ENCODE data around the gene AQP9.

DNA sequence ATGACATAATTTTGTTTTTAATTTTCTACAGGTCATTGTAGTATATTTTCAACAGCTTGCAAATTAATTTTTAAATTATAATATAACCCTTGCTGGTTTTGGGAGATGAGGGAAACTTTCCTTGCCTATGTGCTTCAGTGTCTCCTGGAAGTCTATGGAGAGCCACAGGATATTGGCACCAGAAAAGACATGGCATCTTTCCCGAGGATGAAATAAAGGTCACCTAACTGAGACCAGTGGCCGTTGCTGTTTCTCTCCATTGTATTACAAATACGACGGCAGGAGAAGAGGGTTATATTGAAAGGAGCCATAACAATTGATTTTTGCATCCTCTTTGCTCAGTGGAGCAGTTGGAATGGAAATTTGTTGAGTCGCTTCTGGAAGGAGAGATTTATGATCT, 19.9 kb upstream of the AQP9 start:
- TF ChIP-seq, protein P1, sequence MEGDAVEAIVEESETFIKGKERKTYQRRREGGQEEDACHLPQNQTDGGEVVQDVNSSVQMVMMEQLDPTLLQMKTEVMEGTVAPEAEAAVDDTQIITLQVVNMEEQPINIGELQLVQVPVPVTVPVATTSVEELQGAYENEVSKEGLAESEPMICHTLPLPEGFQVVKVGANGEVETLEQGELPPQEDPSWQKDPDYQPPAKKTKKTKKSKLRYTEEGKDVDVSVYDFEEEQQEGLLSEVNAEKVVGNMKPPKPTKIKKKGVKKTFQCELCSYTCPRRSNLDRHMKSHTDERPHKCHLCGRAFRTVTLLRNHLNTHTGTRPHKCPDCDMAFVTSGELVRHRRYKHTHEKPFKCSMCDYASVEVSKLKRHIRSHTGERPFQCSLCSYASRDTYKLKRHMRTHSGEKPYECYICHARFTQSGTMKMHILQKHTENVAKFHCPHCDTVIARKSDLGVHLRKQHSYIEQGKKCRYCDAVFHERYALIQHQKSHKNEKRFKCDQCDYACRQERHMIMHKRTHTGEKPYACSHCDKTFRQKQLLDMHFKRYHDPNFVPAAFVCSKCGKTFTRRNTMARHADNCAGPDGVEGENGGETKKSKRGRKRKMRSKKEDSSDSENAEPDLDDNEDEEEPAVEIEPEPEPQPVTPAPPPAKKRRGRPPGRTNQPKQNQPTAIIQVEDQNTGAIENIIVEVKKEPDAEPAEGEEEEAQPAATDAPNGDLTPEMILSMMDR (IDR thresholded peaks at IDR 0.05; ENCODE audit: insufficient read depth, low read depth, low read length): no peak
- TF ChIP-seq EZH2 (IDR thresholded peaks at IDR 0.05; ENCODE audit: insufficient read depth, low read length): no peak
